Endothelial cell of umbilical vein (primary cell): ENCODE results near the gene PRKG1. TPM values are rescaled to one million over a fixed set of nuclear protein-coding genes. Genes with fewer than 3 reads are reported as not detected.

Experiments
- BruUV-seq: library from RNA; stranded (reverse); fragments of 400-500 nt; replicated peaks from 2 replicates; lab custom pipeline; 2021; lab: Mats Ljungman, UMichigan
- CTCF ChIA-PET: fragments of 300-600, 350-600 bp; sonication (Branson Sonifier 250); formaldehyde crosslinking; loops from one replicate; lab custom pipeline; 2021; ENCODE audit warnings: antibody characterized with exemption, inconsistent platforms; lab: Charles Lee
- POLR2A ChIA-PET: fragments of 300-600, 350-600 bp; sonication (Branson Sonifier 250); formaldehyde crosslinking; loops from one replicate; lab custom pipeline; 2021; ENCODE audit warnings: antibody characterized with exemption, inconsistent platforms; lab: Charles Lee
- DNase-seq: peaks from one replicate; pipeline ENCODE4 v3.0.0-alpha.2; 2011; ENCODE audit warnings: low read depth, low spot score
- FAIRE-seq: peaks from 2 replicates; lab custom pipeline; 2011; peaks lifted over from hg19 to GRCh38; lab: Jason Lieb, UNC
- H2AFZ ChIP-seq: 2 replicates; pipeline ENCODE4 v1.6.0; 2012; ENCODE audit warnings: low read depth, low read length, control low read depth, inconsistent platforms
- H3K27ac ChIP-seq: 2 replicates; pipeline ENCODE4 v1.5.1; 2011; ENCODE audit warnings: low read depth, mild to moderate bottlenecking, control low read depth, low read length, moderate library complexity; ENCODE audit not compliant: insufficient read depth
- H3K27me3 ChIP-seq, 2 experiments: 2 replicates each; pipeline versions ENCODE4 v1.6.0 to v1.6.1; 2011; ENCODE audit warnings: low read length in 2 of 2, mixed read lengths in 1 of 2; ENCODE audit not compliant: control insufficient read depth in 2 of 2, insufficient read depth in 2 of 2
- H3K36me3 ChIP-seq, 2 experiments: 2 replicates in 1 of 2; 3 replicates in 1 of 2; pipeline ENCODE4 v1.5.1; 2011; ENCODE audit warnings: low read length in 2 of 2, mild to moderate bottlenecking in 1 of 2, moderate library complexity in 1 of 2; ENCODE audit not compliant: control insufficient read depth in 2 of 2, insufficient read depth in 2 of 2; ENCODE audit errors: extremely low read depth in 1 of 2
- H3K4me1 ChIP-seq: 3 replicates; pipeline ENCODE4 v1.5.1; 2011; ENCODE audit warnings: mild to moderate bottlenecking, low read length; ENCODE audit not compliant: control insufficient read depth, insufficient read depth; ENCODE audit errors: extremely low read depth
- H3K4me2 ChIP-seq: 2 replicates; pipeline ENCODE4 v1.6.1; 2011; ENCODE audit warnings: low read length, control low read depth, mixed read lengths; ENCODE audit not compliant: insufficient read depth
- H3K4me3 ChIP-seq, 3 experiments: fragments of 200-600 bp in 1 of 3; sonication (generic), shearing (Covaris generic) in 1 of 3; replicated peaks in 1 of 3; 2 replicates each; pipeline ENCODE4 v1.5.1; 2011 to 2016; ENCODE audit warnings: control low read depth in 3 of 3, low read length in 3 of 3, mild to moderate bottlenecking in 2 of 3, inconsistent platforms in 1 of 3, low read depth in 1 of 3, moderate library complexity in 1 of 3; ENCODE audit not compliant: insufficient read depth in 1 of 3
- H3K79me2 ChIP-seq: 2 replicates; pipeline ENCODE4 v1.6.0; 2012; ENCODE audit warnings: low read length, inconsistent platforms; ENCODE audit not compliant: control insufficient read depth, insufficient read depth
- H3K9ac ChIP-seq: replicated peaks from 2 replicates; pipeline ENCODE3; 2011; ENCODE audit warnings: low read length, control low read depth; ENCODE audit not compliant: insufficient read depth; ENCODE audit errors: extremely low read depth
- H3K9me1 ChIP-seq: replicated peaks from 3 replicates; pipeline ENCODE4 v1.6.0; 2011; ENCODE audit warnings: mild to moderate bottlenecking, low read length; ENCODE audit not compliant: control insufficient read depth, insufficient read depth; ENCODE audit errors: extremely low read depth
- H3K9me3 ChIP-seq: replicated peaks from 2 replicates; pipeline ENCODE4 v1.5.1; 2012; ENCODE audit warnings: low read length, inconsistent platforms; ENCODE audit not compliant: control insufficient read depth, insufficient read depth
- H4K20me1 ChIP-seq: replicated peaks from 2 replicates; pipeline ENCODE3; 2011; ENCODE audit warnings: mild to moderate bottlenecking, low read length; ENCODE audit not compliant: control insufficient read depth, insufficient read depth; ENCODE audit errors: extremely low read depth
- CTCF ChIP-seq, 2 donors: IDR thresholded peaks; 1 replicate in 1 of 2; 2 replicates in 1 of 2; pipeline ENCODE4 v1.5.1; 2011; ENCODE audit warnings: low read length in 2 of 2, mild to moderate bottlenecking in 2 of 2, moderate library complexity in 2 of 2, control low read depth in 1 of 2, inconsistent platforms in 1 of 2, low read depth in 1 of 2; ENCODE audit not compliant: insufficient read depth in 1 of 2; ENCODE audit errors: extremely low read depth in 1 of 2
- EZH2 ChIP-seq: IDR thresholded peaks from 2 replicates; pipeline ENCODE4 v1.6.1; 2012; ENCODE audit warnings: borderline replicate concordance, low read depth, mild to moderate bottlenecking, moderate library complexity, low read length, inconsistent platforms; ENCODE audit not compliant: severe bottlenecking
- FOS ChIP-seq: IDR thresholded peaks from 2 replicates; pipeline ENCODE4 v1.6.1; 2011; ENCODE audit warnings: mild to moderate bottlenecking, low read length, moderate library complexity, borderline replicate concordance; ENCODE audit not compliant: insufficient read depth
- GATA2 ChIP-seq: IDR thresholded peaks from 2 replicates; pipeline ENCODE4 v1.7.0; 2011; ENCODE audit warnings: low read depth, mild to moderate bottlenecking, moderate library complexity, mixed read lengths, low read length; ENCODE audit not compliant: insufficient read length, insufficient read depth
- JUN ChIP-seq: IDR thresholded peaks from 2 replicates; pipeline ENCODE4 v1.6.1; 2011; ENCODE audit warnings: borderline replicate concordance, low read depth; ENCODE audit not compliant: insufficient read length, insufficient read depth
- MAX ChIP-seq: IDR thresholded peaks from 2 replicates; pipeline ENCODE4 v1.6.1; 2011; ENCODE audit not compliant: insufficient read depth, insufficient read length
- MYC ChIP-seq: IDR thresholded peaks from one replicate; pipeline ENCODE4 v1.6.1; 2011; ENCODE audit warnings: mild to moderate bottlenecking, low read depth, low read length
- POLR2A ChIP-seq: IDR thresholded peaks from 2 replicates; pipeline ENCODE4 v1.6.1; 2012; ENCODE audit warnings: low read depth, mild to moderate bottlenecking, control low read depth, low read length
- POLR2AphosphoS5 ChIP-seq: IDR thresholded peaks from 2 replicates; pipeline ENCODE4 v1.6.1; 2012; ENCODE audit warnings: low read depth, mild to moderate bottlenecking, control low read depth, low read length, moderate library complexity; ENCODE audit not compliant: insufficient read depth
- dilution Hi-C: fragments of 300-500 bp; cut with MboI; formaldehyde crosslinking; loops from one replicate; pipeline ENCODE4 v1.15.0; 2019; ENCODE audit warnings: low sequenced_read_pairs; ENCODE audit not compliant: extremely low pct_ligation_motif_present
- intact Hi-C: fragments of 100-400 bp; cut with micrococcal nuclease; formaldehyde crosslinking; loops from one replicate; pipeline ENCODE4 v1.10.0; 2022
- polyA plus RNA-seq, 4 experiments: library from polyadenylated mRNA; depleted of rRNA in 3 of 4; stranded (reverse) in 3 of 4; unstranded in 1 of 4; fragments of >200 nt; gene quantifications; 2 replicates each; pipeline versions ENCODE4 v1.2.1 to v1.2.3, GENCODE V29; 2011 to 2012; ENCODE audit warnings: missing spikeins in 1 of 4
- total RNA-seq: library from RNA; stranded (reverse); gene quantifications from 2 replicates; pipeline ENCODE4 v1.2.3, GENCODE V29; 2021

The PRKG1 gene
- total and polyA plus RNA-seq, 2 donors (not counting 3 experiments of a cell fraction or from before 2014, with no cell fraction given): 0.01 to 0.18 TPM

- no peaks in the 10 kb centered on the region for H3K27me3 ChIP-seq
- no peaks in the 10 kb centered on the region for H3K9me3 ChIP-seq
- H3K4me1 ChIP-seq: no peaks in the 10 kb centered on the region
- POLR2A ChIA-PET: no interaction called here
- H3K9ac ChIP-seq: no peak overlapping the region
- CTCF ChIA-PET: no interaction called here
- dilution Hi-C loops (no loop called here), intact Hi-C loops (loop anchor here (2.0 kb wide), 1 partner anchor 20 kb away; no protein-coding TSS in a partner anchor)
- H3K36me3 ChIP-seq: no peaks in the 10 kb centered on the region
- TF ChIP-seq CTCF (IDR thresholded peaks at IDR 0.05; ENCODE audit: extremely low read depth in 1 of 2, insufficient read depth in 1 of 2, low read depth in 1 of 2, low read length in 2 of 2) (no peak), JUN (no peak), POLR2A (no peak), POLR2AphosphoS5 (no peak), FOS (no peak), GATA2 (no peak), MAX (no peak), EZH2 (no peak), MYC (no peak)
- no TSS peak for BruUV-seq
- H3K4me3 ChIP-seq: no peak overlapping the region
- DNase-seq: no peak
- no peaks in the 10 kb centered on the region for H4K20me1 ChIP-seq
- FAIRE-seq: no peak
- no peak overlapping the region for H3K27ac ChIP-seq
- H3K4me2 ChIP-seq: no peak overlapping the region
- H3K79me2 ChIP-seq: no peaks in the 10 kb centered on the region
- H3K9me1 ChIP-seq: no peaks in the 10 kb centered on the region
- no peak overlapping the region for H2AFZ ChIP-seq
Measured at GRCh38 chr10:51905032-51905431, 830.7 kb downstream of the PRKG1 start.
